ENCODE measurements around the gene RALGAPA2. TPM values are rescaled to one million over a fixed set of nuclear protein-coding genes. Genes with fewer than 3 reads are reported as not detected.

The RALGAPA2 gene
- total RNA-seq, 1 experiment from 2014 or later = 18.2 TPM

GRCh38 chr20:20492521-20493332 lies 219.7 kb downstream of the RALGAPA2 start:
- DNase-seq (ENCODE audit: low spot score) = peak; percentile 21
- no peaks in the 10 kb centered on the region for H3K27me3 Mint-ChIP-seq (ENCODE audit: low read depth)
- H3K36me3 Mint-ChIP-seq = peaks cover 3% of the 10 kb centered on the region; the same call in 1 of the 2 replicates
- ATAC-seq = peak; percentile 76
- ChIA-PET POLR2A (no interaction called here), CTCF (interaction anchor here (1.5 kb wide), 1 partner anchor 101 kb away, joined by 3 read pairs; no protein-coding TSS in a partner anchor)
- H3K27ac Mint-ChIP-seq = peak overlapping the region; percentile 78
- peaks cover 50% of the 10 kb centered on the region for H3K4me1 Mint-ChIP-seq
- TF ChIP-seq NFATC4 (CRISPR knock-in tag; IDR thresholded peaks at IDR 0.05) (no peak), PRRX2 (CRISPR knock-in tag; IDR thresholded peaks at IDR 0.05) (no peak), USF2 (CRISPR knock-in tag; IDR thresholded peaks at IDR 0.05) (no peak), ZNF423 (CRISPR knock-in tag; IDR thresholded peaks at IDR 0.05) (no peak), ZNF416 (CRISPR knock-in tag; IDR thresholded peaks at IDR 0.05) (no peak), ZBTB21 (CRISPR knock-in tag; IDR thresholded peaks at IDR 0.05; ENCODE audit: borderline replicate concordance) (no peak)
- TF ChIP-seq, protein P1, sequence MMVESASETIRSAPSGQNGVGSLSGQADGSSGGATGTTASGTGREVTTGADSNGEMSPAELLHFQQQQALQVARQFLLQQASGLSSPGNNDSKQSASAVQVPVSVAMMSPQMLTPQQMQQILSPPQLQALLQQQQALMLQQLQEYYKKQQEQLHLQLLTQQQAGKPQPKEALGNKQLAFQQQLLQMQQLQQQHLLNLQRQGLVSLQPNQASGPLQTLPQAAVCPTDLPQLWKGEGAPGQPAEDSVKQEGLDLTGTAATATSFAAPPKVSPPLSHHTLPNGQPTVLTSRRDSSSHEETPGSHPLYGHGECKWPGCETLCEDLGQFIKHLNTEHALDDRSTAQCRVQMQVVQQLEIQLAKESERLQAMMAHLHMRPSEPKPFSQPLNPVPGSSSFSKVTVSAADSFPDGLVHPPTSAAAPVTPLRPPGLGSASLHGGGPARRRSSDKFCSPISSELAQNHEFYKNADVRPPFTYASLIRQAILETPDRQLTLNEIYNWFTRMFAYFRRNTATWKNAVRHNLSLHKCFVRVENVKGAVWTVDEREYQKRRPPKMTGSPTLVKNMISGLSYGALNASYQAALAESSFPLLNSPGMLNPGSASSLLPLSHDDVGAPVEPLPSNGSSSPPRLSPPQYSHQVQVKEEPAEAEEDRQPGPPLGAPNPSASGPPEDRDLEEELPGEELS (CRISPR knock-in tag; IDR thresholded peaks at IDR 0.05) = no peak
- TF ChIP-seq, protein P2, sequence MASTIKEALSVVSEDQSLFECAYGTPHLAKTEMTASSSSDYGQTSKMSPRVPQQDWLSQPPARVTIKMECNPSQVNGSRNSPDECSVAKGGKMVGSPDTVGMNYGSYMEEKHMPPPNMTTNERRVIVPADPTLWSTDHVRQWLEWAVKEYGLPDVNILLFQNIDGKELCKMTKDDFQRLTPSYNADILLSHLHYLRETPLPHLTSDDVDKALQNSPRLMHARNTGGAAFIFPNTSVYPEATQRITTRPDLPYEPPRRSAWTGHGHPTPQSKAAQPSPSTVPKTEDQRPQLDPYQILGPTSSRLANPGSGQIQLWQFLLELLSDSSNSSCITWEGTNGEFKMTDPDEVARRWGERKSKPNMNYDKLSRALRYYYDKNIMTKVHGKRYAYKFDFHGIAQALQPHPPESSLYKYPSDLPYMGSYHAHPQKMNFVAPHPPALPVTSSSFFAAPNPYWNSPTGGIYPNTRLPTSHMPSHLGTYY (CRISPR knock-in tag; IDR thresholded peaks at IDR 0.05) = no peak
- H3K4me3 Mint-ChIP-seq = no peak overlapping the region
- H3K9me3 Mint-ChIP-seq = no peaks in the 10 kb centered on the region

DNA sequence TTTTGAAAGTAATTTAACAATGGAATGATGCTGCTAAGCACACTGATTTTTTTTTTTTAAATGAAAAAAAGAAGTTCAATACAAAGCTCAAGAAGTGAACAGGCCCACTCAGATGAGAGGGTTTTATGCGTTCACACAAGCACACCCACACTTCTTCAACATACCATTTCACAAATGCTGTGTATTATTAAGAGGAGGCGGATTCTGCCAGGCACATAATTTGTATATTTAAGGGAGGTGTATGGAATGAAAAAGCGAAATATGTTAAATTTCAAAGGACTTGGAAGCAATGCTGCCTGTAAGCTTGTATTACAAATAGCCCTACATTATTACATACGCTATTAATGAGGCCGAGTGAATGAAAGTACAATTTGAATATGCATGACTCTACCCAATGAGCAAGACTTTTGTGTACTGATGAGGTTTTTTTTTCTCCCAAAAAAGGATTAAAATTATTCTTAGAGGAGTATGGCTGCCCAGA lies 220.6 kb downstream of the RALGAPA2 start:
- H3K4me3 Mint-ChIP-seq = no peak overlapping the region
- H3K27me3 Mint-ChIP-seq (ENCODE audit: low read depth) = no peaks in the 10 kb centered on the region
- no peaks in the 10 kb centered on the region for H3K9me3 Mint-ChIP-seq
- DNase-seq (ENCODE audit: low spot score) (no peak), ATAC-seq (no peak)
- H3K4me1 Mint-ChIP-seq = peaks cover 50% of the 10 kb centered on the region
- CTCF ChIA-PET = interaction anchor here (0.7 to 1.5 kb wide), 2 partner anchors 39 to 102 kb away, joined by 3 read pairs; no protein-coding TSS in a partner anchor
- POLR2A ChIA-PET = no interaction called here
- peaks cover 5% of the 10 kb centered on the region; the same call in 1 of the 2 replicates for H3K36me3 Mint-ChIP-seq
- peak overlapping the region; percentile 78; the same call in 1 of the 2 replicates for H3K27ac Mint-ChIP-seq
- TF ChIP-seq ZNF121 (CRISPR knock-in tag; IDR thresholded peaks at IDR 0.05) = no peak
- no peak for TF ChIP-seq EMX1 (CRISPR knock-in tag; IDR thresholded peaks at IDR 0.05)
- no peak for TF ChIP-seq GABPB1 (CRISPR knock-in tag; IDR thresholded peaks at IDR 0.05)
- TF ChIP-seq PRDM15 (CRISPR knock-in tag; IDR thresholded peaks at IDR 0.05) = no peak
- TF ChIP-seq KAT7 (CRISPR knock-in tag; IDR thresholded peaks at IDR 0.05; ENCODE audit: borderline replicate concordance) = no peak
- no peak for TF ChIP-seq ZNF317 (CRISPR knock-in tag; IDR thresholded peaks at IDR 0.05; ENCODE audit: borderline replicate concordance, low read depth)
- no peak for TF ChIP-seq NFE2L1 (CRISPR knock-in tag; IDR thresholded peaks at IDR 0.05)
- TF ChIP-seq ZNF232 (CRISPR knock-in tag; IDR thresholded peaks at IDR 0.05) = no peak
- TF ChIP-seq MXD4 (CRISPR knock-in tag; IDR thresholded peaks at IDR 0.05; ENCODE audit: borderline replicate concordance) = no peak
- no peak for TF ChIP-seq FOXK1 (CRISPR knock-in tag; IDR thresholded peaks at IDR 0.05)
- TF ChIP-seq MLX (CRISPR knock-in tag; IDR thresholded peaks at IDR 0.05) = no peak
- no peak for TF ChIP-seq ARID4B (CRISPR knock-in tag; IDR thresholded peaks at IDR 0.05; ENCODE audit: borderline replicate concordance)
- TF ChIP-seq CREM (CRISPR knock-in tag; IDR thresholded peaks at IDR 0.05) = no peak
- no peak for TF ChIP-seq GTF2I (CRISPR knock-in tag; conservative IDR thresholded peaks at IDR 0.05)
